Measurements from ENCODE around the gene LRRC1.

The LRRC1 gene

DNA sequence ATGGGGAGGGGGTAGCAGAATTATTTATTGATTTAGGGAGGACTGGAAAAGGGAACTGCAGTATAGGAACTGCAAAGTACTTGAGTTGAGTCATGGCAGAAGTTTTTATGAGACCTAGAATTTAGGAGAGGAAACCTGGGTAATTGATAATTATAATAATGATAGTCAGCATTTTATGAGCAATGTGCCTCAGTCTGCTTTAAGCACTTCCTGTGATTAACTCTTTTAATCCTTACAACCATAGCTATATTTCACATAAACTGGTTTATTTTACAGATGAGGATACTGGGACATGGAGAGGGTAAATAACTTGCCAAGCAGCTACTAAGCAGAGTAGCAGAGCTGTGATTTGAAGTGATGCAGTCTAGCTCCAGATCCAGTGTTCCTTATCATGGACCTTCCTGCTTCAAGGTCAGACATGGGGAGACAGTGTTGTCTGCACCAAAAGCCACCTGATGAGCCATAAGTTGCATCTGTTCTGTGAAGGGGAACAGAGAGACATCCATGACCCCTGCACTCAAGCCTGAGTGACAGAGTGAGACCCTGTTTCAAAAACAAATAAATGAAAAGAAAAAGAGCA lies 13.6 kb downstream of the LRRC1 start:
- no peak for TF ChIP-seq CTCF (conservative IDR thresholded peaks at IDR 0.05)
- TF ChIP-seq ZFX (IDR thresholded peaks at IDR 0.05), result no peak
- H3K27ac ChIP-seq, result no peak overlapping the region

DNA sequence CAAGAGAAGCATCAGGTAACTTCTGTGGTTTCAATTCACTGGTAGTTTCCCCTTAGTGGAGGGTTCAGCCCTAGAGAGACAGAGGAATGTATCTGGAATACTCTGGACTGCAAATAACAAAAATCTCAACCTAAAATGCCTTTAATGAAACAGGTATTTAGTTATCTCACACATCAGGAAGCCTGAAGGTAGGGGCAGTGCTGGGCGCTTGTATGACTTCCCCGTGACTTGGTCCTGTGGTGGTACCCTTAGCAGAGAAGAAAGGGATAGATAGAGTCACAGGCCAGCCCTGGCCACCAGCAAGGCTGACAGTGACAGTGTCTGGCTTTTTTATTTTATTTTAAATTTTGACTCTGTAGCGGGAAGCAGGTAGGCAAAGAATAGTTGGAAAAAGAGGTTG lies 14.9 kb downstream of the LRRC1 start:
- H3K27ac ChIP-seq, result peak overlapping the region; percentile 68
- TF ChIP-seq CTCF (conservative IDR thresholded peaks at IDR 0.05), result no peak
- TF ChIP-seq ZFX (IDR thresholded peaks at IDR 0.05), result no peak

DNA sequence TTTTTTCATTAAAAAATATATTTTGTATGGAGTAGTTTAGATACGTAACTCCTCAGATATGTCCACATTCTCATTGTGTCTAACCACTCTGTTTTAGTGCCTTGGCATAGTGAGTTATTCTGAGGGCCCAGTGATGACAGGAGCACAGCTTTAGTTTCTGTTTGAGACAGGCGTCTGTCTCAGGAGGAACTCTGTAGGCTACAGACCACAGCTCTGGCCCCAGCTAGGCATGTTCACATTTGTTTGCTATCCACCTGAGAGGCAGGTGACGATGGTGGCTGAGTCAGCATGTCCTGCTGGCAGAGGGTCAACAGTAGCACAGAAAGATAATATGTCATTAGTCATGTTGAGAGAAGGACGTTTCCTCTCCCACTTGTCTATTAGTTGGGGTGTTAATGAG lies 16.3 kb downstream of the LRRC1 start:
- peak overlapping the region; percentile 68 for H3K27ac ChIP-seq
- no peak for TF ChIP-seq ZFX (IDR thresholded peaks at IDR 0.05)
- TF ChIP-seq CTCF (conservative IDR thresholded peaks at IDR 0.05), result no peak

- TF ChIP-seq CTCF (conservative IDR thresholded peaks at IDR 0.05), result no peak
- no peak for TF ChIP-seq ZFX (IDR thresholded peaks at IDR 0.05)
- peak overlapping the region; percentile 68 for H3K27ac ChIP-seq
Observed at GRCh38 chr6:53811746-53812145, 16.9 kb downstream of the LRRC1 start.

- no peak overlapping the region for H3K27ac ChIP-seq
- TF ChIP-seq ZFX (IDR thresholded peaks at IDR 0.05) (no peak), CTCF (conservative IDR thresholded peaks at IDR 0.05) (no peak)
Observed at GRCh38 chr6:53813096-53813495, 18.3 kb downstream of the LRRC1 start.

- H3K27ac ChIP-seq, result no peak overlapping the region
- TF ChIP-seq ZFX (IDR thresholded peaks at IDR 0.05), result no peak
- no peak for TF ChIP-seq CTCF (conservative IDR thresholded peaks at IDR 0.05)
Observed at GRCh38 chr6:53813801-53814200, 19.0 kb downstream of the LRRC1 start.

- H3K27ac ChIP-seq, result no peak overlapping the region
Observed at GRCh38 chr6:53814353-53814752, 19.5 kb downstream of the LRRC1 start.

More at GRCh38 chr6:53814353-53814752, 19.5 kb downstream of the LRRC1 start:
- TF ChIP-seq CTCF (conservative IDR thresholded peaks at IDR 0.05), result no peak
- no peak for TF ChIP-seq ZFX (IDR thresholded peaks at IDR 0.05)

All from C4-2B (cell line).